ENCODE measurements around the gene PMS1.

Gene PMS1

GRCh38 chr2:189854187-189854586, 69.9 kb downstream of the PMS1 start:
- Histone ChIP-seq H3K18ac (ENCODE audit: low read depth in 1 of 2, low read length in 2 of 2) (no peak overlapping the region), H3K4me3 (ENCODE audit: insufficient read depth in 1 of 2, low read depth in 1 of 2, low read length in 2 of 2) (no peak overlapping the region), H2AFZ (ENCODE audit: low read depth, low read length) (no peak overlapping the region), H3K27ac (ENCODE audit: low read length, poor library complexity, severe bottlenecking) (no peak overlapping the region), H3K14ac (ENCODE audit: low read length in 2 of 2) (no peak overlapping the region), H3K9ac (ENCODE audit: low read length) (no peak overlapping the region), H3K27me3 (ENCODE audit: control insufficient read depth in 1 of 2, insufficient read depth in 1 of 2, low read length in 2 of 2) (no peaks in the 10 kb centered on the region), H3K36me3 (ENCODE audit: control insufficient read depth in 1 of 2, insufficient read depth in 2 of 2, low read depth in 1 of 2, low read length in 2 of 2) (peaks cover 0 to 8% of the 10 kb centered on the region in 2 experiments), H2BK12ac (ENCODE audit: low read length in 2 of 2) (no peak overlapping the region), H2BK120ac (ENCODE audit: low read depth, low read length) (no peak overlapping the region), H3K23ac (ENCODE audit: low read length in 2 of 2) (no peak overlapping the region), H4K91ac (ENCODE audit: low read length) (no peak overlapping the region), H2AK5ac (ENCODE audit: low read length, severe bottlenecking) (no peak overlapping the region), H4K8ac (ENCODE audit: low read length) (no peak overlapping the region), H3K4me1 (ENCODE audit: control insufficient read depth, insufficient read depth, low read depth, low read length) (no peaks in the 10 kb centered on the region), H3K4me2 (ENCODE audit: low read length, poor library complexity, severe bottlenecking) (no peak overlapping the region), H3K4ac (ENCODE audit: low read depth in 1 of 2, low read length in 2 of 2) (no peak overlapping the region), H2BK5ac (ENCODE audit: low read depth, low read length, poor library complexity, severe bottlenecking) (no peak overlapping the region), H2BK15ac (ENCODE audit: low read depth, poor library complexity, severe bottlenecking) (no peak overlapping the region), H3K79me1 (replicated peaks; ENCODE audit: low read length, poor library complexity, severe bottlenecking) (peaks cover 6% of the 10 kb centered on the region), H3K9me3 (ENCODE audit: control insufficient read depth, low read length) (no peaks in the 10 kb centered on the region)
- WGBS: no CpG with 5 or more reads among the region's 3 CpGs
- no peak for DNase-seq

GRCh38 chr2:189854940-189855339, 70.7 kb downstream of the PMS1 start:
- Histone ChIP-seq H3K27ac (ENCODE audit: low read length, poor library complexity, severe bottlenecking) (no peak overlapping the region), H3K14ac (ENCODE audit: low read length in 2 of 2) (no peak overlapping the region), H3K4me2 (ENCODE audit: low read length, poor library complexity, severe bottlenecking) (no peak overlapping the region), H3K36me3 (ENCODE audit: control insufficient read depth in 1 of 2, insufficient read depth in 2 of 2, low read depth in 1 of 2, low read length in 2 of 2) (peaks cover 0 to 8% of the 10 kb centered on the region in 2 experiments), H2BK5ac (ENCODE audit: low read depth, low read length, poor library complexity, severe bottlenecking) (no peak overlapping the region), H4K8ac (ENCODE audit: low read length) (no peak overlapping the region), H2BK15ac (ENCODE audit: low read depth, poor library complexity, severe bottlenecking) (no peak overlapping the region), H3K27me3 (ENCODE audit: control insufficient read depth in 1 of 2, insufficient read depth in 1 of 2, low read length in 2 of 2) (no peaks in the 10 kb centered on the region), H3K9ac (ENCODE audit: low read length) (peak overlapping the region; percentile 31), H3K9me3 (ENCODE audit: control insufficient read depth, low read length) (no peaks in the 10 kb centered on the region), H4K91ac (ENCODE audit: low read length) (no peak overlapping the region), H3K23ac (ENCODE audit: low read length in 2 of 2) (no peak overlapping the region), H2AFZ (ENCODE audit: low read depth, low read length) (no peak overlapping the region), H2BK12ac (ENCODE audit: low read length in 2 of 2) (no peak overlapping the region), H3K18ac (ENCODE audit: low read depth in 1 of 2, low read length in 2 of 2) (no peak overlapping the region), H3K4ac (ENCODE audit: low read depth in 1 of 2, low read length in 2 of 2) (no peak overlapping the region), H2AK5ac (ENCODE audit: low read length, severe bottlenecking) (no peak overlapping the region), H3K4me1 (ENCODE audit: control insufficient read depth, insufficient read depth, low read depth, low read length) (no peaks in the 10 kb centered on the region), H2BK120ac (ENCODE audit: low read depth, low read length) (no peak overlapping the region), H3K79me1 (replicated peaks; ENCODE audit: low read length, poor library complexity, severe bottlenecking) (peaks cover 4% of the 10 kb centered on the region), H3K4me3 (ENCODE audit: insufficient read depth in 1 of 2, low read depth in 1 of 2, low read length in 2 of 2) (no peak overlapping the region)
- peak; percentile 43 for DNase-seq
- no CpG with 5 or more reads among the region's 3 CpGs for WGBS

GRCh38 chr2:189858291-189858690, 74.0 kb downstream of the PMS1 start:
- Histone ChIP-seq H3K14ac (ENCODE audit: low read length in 2 of 2) (no peak overlapping the region), H2BK120ac (ENCODE audit: low read depth, low read length) (no peak overlapping the region), H2AK5ac (ENCODE audit: low read length, severe bottlenecking) (no peak overlapping the region), H3K18ac (ENCODE audit: low read depth in 1 of 2, low read length in 2 of 2) (no peak overlapping the region), H3K79me1 (replicated peaks; ENCODE audit: low read length, poor library complexity, severe bottlenecking) (peaks cover 1% of the 10 kb centered on the region), H2AFZ (ENCODE audit: low read depth, low read length) (no peak overlapping the region), H3K4me3 (ENCODE audit: insufficient read depth in 1 of 2, low read depth in 1 of 2, low read length in 2 of 2) (no peak overlapping the region), H2BK12ac (ENCODE audit: low read length in 2 of 2) (no peak overlapping the region), H3K36me3 (ENCODE audit: control insufficient read depth in 1 of 2, insufficient read depth in 2 of 2, low read depth in 1 of 2, low read length in 2 of 2) (peaks cover 3 to 10% of the 10 kb centered on the region in 2 experiments), H2BK15ac (ENCODE audit: low read depth, poor library complexity, severe bottlenecking) (no peak overlapping the region), H3K4me2 (ENCODE audit: low read length, poor library complexity, severe bottlenecking) (no peak overlapping the region), H3K23ac (ENCODE audit: low read length in 2 of 2) (no peak overlapping the region), H4K8ac (ENCODE audit: low read length) (no peak overlapping the region), H3K9me3 (ENCODE audit: control insufficient read depth, low read length) (no peaks in the 10 kb centered on the region), H3K4me1 (ENCODE audit: control insufficient read depth, insufficient read depth, low read depth, low read length) (no peaks in the 10 kb centered on the region), H4K91ac (ENCODE audit: low read length) (no peak overlapping the region), H3K4ac (ENCODE audit: low read depth in 1 of 2, low read length in 2 of 2) (no peak overlapping the region), H2BK5ac (ENCODE audit: low read depth, low read length, poor library complexity, severe bottlenecking) (no peak overlapping the region), H3K9ac (ENCODE audit: low read length) (no peak overlapping the region), H3K27me3 (ENCODE audit: control insufficient read depth in 1 of 2, insufficient read depth in 1 of 2, low read length in 2 of 2) (no peaks in the 10 kb centered on the region), H3K27ac (ENCODE audit: low read length, poor library complexity, severe bottlenecking) (no peak overlapping the region)
- 100% methylated on average over 1 of the region's 1 CpG for WGBS
- no peak for DNase-seq

GRCh38 chr2:189860161-189860560, 75.9 kb downstream of the PMS1 start:
- Histone ChIP-seq H3K9ac (ENCODE audit: low read length) (no peak overlapping the region), H3K14ac (ENCODE audit: low read length in 2 of 2) (no peak overlapping the region), H2BK5ac (ENCODE audit: low read depth, low read length, poor library complexity, severe bottlenecking) (no peak overlapping the region), H3K27me3 (ENCODE audit: control insufficient read depth in 1 of 2, insufficient read depth in 1 of 2, low read length in 2 of 2) (no peaks in the 10 kb centered on the region), H2AFZ (ENCODE audit: low read depth, low read length) (no peak overlapping the region), H2BK120ac (ENCODE audit: low read depth, low read length) (no peak overlapping the region), H3K27ac (ENCODE audit: low read length, poor library complexity, severe bottlenecking) (no peak overlapping the region), H3K4me3 (ENCODE audit: insufficient read depth in 1 of 2, low read depth in 1 of 2, low read length in 2 of 2) (no peak overlapping the region), H3K23ac (ENCODE audit: low read length in 2 of 2) (no peak overlapping the region), H3K18ac (ENCODE audit: low read depth in 1 of 2, low read length in 2 of 2) (no peak overlapping the region), H2BK12ac (ENCODE audit: low read length in 2 of 2) (no peak overlapping the region), H3K4me1 (ENCODE audit: control insufficient read depth, insufficient read depth, low read depth, low read length) (no peaks in the 10 kb centered on the region), H2BK15ac (ENCODE audit: low read depth, poor library complexity, severe bottlenecking) (no peak overlapping the region), H4K91ac (ENCODE audit: low read length) (no peak overlapping the region), H3K79me1 (replicated peaks; ENCODE audit: low read length, poor library complexity, severe bottlenecking) (peaks cover 1% of the 10 kb centered on the region), H2AK5ac (ENCODE audit: low read length, severe bottlenecking) (no peak overlapping the region), H3K4me2 (ENCODE audit: low read length, poor library complexity, severe bottlenecking) (no peak overlapping the region), H3K36me3 (ENCODE audit: control insufficient read depth in 1 of 2, insufficient read depth in 2 of 2, low read depth in 1 of 2, low read length in 2 of 2) (peaks cover 3 to 18% of the 10 kb centered on the region in 2 experiments), H4K8ac (ENCODE audit: low read length) (no peak overlapping the region), H3K9me3 (ENCODE audit: control insufficient read depth, low read length) (no peaks in the 10 kb centered on the region), H3K4ac (ENCODE audit: low read depth in 1 of 2, low read length in 2 of 2) (no peak overlapping the region)
- DNase-seq: no peak

All from mesenchymal stem cell (in vitro differentiated cells and primary cell).